HG02798 (cell line): ENCODE data around the gene TSEN34.
"Not testable (repeated sequence)": the region's sequence is repeated elsewhere in the genome, so short reads cannot be mapped to it uniquely, and the experiment has no call there.

Experiments used
- ATAC-seq: cut with Tn5 transposase; IDR thresholded peaks from one replicate; pipeline ENCODE4 v1.9.1; 2021; ENCODE audit warnings: mild to moderate bottlenecking; ENCODE audit not compliant: unreplicated experiment, poor library complexity

TSEN34 gene

GRCh38 chr19:54160182-54160811, 30.8 kb upstream of the TSEN34 start:
- no peak for ATAC-seq

GRCh38 chr19:54160854-54161253, 30.3 kb upstream of the TSEN34 start:
- no peak for ATAC-seq

- ATAC-seq: no peak
These were observed 28.8 kb upstream of the TSEN34 start for GRCh38 chr19:54162241-54162805.

GRCh38 chr19:54162884-54163283, 28.2 kb upstream of the TSEN34 start:
- ATAC-seq: no peak

- ATAC-seq: no peak
These were observed 26.6 kb upstream of the TSEN34 start for GRCh38 chr19:54164369-54165068.

GRCh38 chr19:54165222-54165621, 25.9 kb upstream of the TSEN34 start:
- ATAC-seq: no peak

- ATAC-seq: peak; percentile 69
These were observed 22.8 kb upstream of the TSEN34 start for GRCh38 chr19:54168174-54168917.

GRCh38 chr19:54169149-54169740, 21.9 kb upstream of the TSEN34 start:
- ATAC-seq: no peak

- ATAC-seq: not testable (repeated sequence)
These were observed 19.2 kb upstream of the TSEN34 start for GRCh38 chr19:54171736-54172431.

GRCh38 chr19:54172471-54173358, 18.4 kb upstream of the TSEN34 start, which contains the start of gene TMC4:
Gene TMC4, minus strand, starts transcription at chr19:54173160. Its CDS starts 43 bp downstream, at chr19:54173117.
- no peak for ATAC-seq

GRCh38 chr19:54173359-54173699, 17.8 kb upstream of the TSEN34 start:
- ATAC-seq: no peak

- ATAC-seq: no peak
These were observed 16.9 kb upstream of the TSEN34 start for GRCh38 chr19:54173951-54174834.

GRCh38 chr19:54178581-54179261, 12.4 kb upstream of the TSEN34 start:
- no peak for ATAC-seq

- no peak for ATAC-seq
These were observed 11.8 kb upstream of the TSEN34 start for GRCh38 chr19:54179262-54179852.

GRCh38 chr19:54179921-54180461, 11.1 kb upstream of the TSEN34 start:
- ATAC-seq: no peak

GRCh38 chr19:54180691-54181091, 10.4 kb upstream of the TSEN34 start:
- ATAC-seq: no peak

GRCh38 chr19:54181894-54182293, 9.2 kb upstream of the TSEN34 start:
- not testable (repeated sequence) for ATAC-seq
